Heart left ventricle (tissue), 16 donors: Measurements from ENCODE around the gene DGKE. TPM values are rescaled to one million over a fixed set of nuclear protein-coding genes. Genes with fewer than 3 reads are reported as not detected.

ENCODE experiments used
- ATAC-seq, 4 donors: fragments of 200-7000 bp; cut with Tn5 transposase; one replicate each; pipeline ENCODE4 v1.9.1; 2020 to 2022; ENCODE audit warnings: moderate library complexity in 4 of 4, mild to moderate bottlenecking in 3 of 4, moderate number of reproducible peaks in 1 of 4
- DNase-seq, 5 donors: peaks; one replicate each; pipeline ENCODE4 v3.0.0-alpha.2; 2020
- H3K27ac ChIP-seq, 12 donors: fragments of 200-600 bp; sonication (generic) in 4 of 12; one replicate each; pipeline versions ENCODE4 v1.5.0 to v1.8.0; 2016 to 2022; ENCODE audit warnings: mild to moderate bottlenecking in 2 of 12
- H3K27me3 ChIP-seq, 9 donors: fragments of 200-600 bp; sonication (generic) in 2 of 9; one replicate each; pipeline versions ENCODE4 v1.5.1 to v1.8.0; 2016 to 2022; ENCODE audit warnings: mild to moderate bottlenecking in 3 of 9
- H3K36me3 ChIP-seq, 9 donors: fragments of 200-600 bp; sonication (generic) in 2 of 9; one replicate each; pipeline versions ENCODE4 v1.5.0 to v1.8.0; 2018 to 2022; ENCODE audit warnings: mild to moderate bottlenecking in 2 of 9
- H3K4me1 ChIP-seq, 12 donors: fragments of 200-600 bp; sonication (generic) in 4 of 12; one replicate each; pipeline versions ENCODE4 v1.5.0 to v1.8.0; 2016 to 2022; ENCODE audit warnings: mild to moderate bottlenecking in 3 of 12
- H3K4me3 ChIP-seq, 12 donors: fragments of 200-600 bp; sonication (generic) in 4 of 12; one replicate each; pipeline versions ENCODE4 v1.5.0 to v1.8.0; 2017 to 2022; ENCODE audit warnings: mild to moderate bottlenecking in 9 of 12, moderate library complexity in 4 of 12
- H3K9me3 ChIP-seq, 12 donors: fragments of 200-600 bp; sonication (generic) in 4 of 12; one replicate each; pipeline versions ENCODE4 v1.5.0 to v1.8.0; 2016 to 2022; ENCODE audit warnings: mild to moderate bottlenecking in 1 of 12
- POLR2A ChIP-seq, 2 donors: fragments of 450-650 bp; IDR thresholded peaks; one replicate each; pipeline ENCODE4 v1.6.1; 2017; ENCODE audit warnings: antibody characterized with exemption in 2 of 2, mild to moderate bottlenecking in 2 of 2, moderate library complexity in 2 of 2
- WGBS, 4 donors: extraction: QIAGEN DNeasy Blood & Tissue Kit in 2 of 4; methylation state at CpG; one replicate each; pipeline versions ENCODE4 v1.1.5 to v1.1.7; 2013 to 2018; 5-methylcytosine and 5-hydroxymethylcytosine counted together
- intact Hi-C, 10 donors: fragments of 100-400 bp; cut with DNase I; formaldehyde crosslinking; loops; one replicate each; pipeline versions ENCODE4 v1.11.1 to v1.14.2; 2022
- polyA plus RNA-seq, 2 donors: library from polyadenylated mRNA; stranded (reverse); fragments of 200-250 nt; gene quantifications; one replicate each; pipeline ENCODE4 v1.2.3, GENCODE V29; 2013
- total RNA-seq, 9 donors: library from RNA; depleted of rRNA in 2 of 9; stranded (reverse); fragments of >200 nt in 2 of 9; fragmentation: NEBNext Ultra II Directional in 3 of 9; extraction: Animal tissue kit (Norgen Biotek cat#: 25700) in 3 of 9; gene quantifications; one replicate each; pipeline versions ENCODE4 v1.1.0 to v1.2.4, GENCODE V29; 2016 to 2023
- TF ChIP-seq, protein P1 (sequence below), 12 donors: fragments of 200-600 bp; sonication (generic) in 4 of 12; IDR thresholded peaks; one replicate each; pipeline versions ENCODE4 v1.5.0 to v1.8.0; 2018 to 2022; ENCODE audit warnings: antibody characterized with exemption in 12 of 12, mild to moderate bottlenecking in 5 of 12
- donor health status: ischemic (EF 13 %, LVEDD 7.1; RV severe dilation, severe dysfunction).
- donor health status: healthy with polysubstance abuse.
- donor health status: DM: no; HTN: yes; CAD: no.
- donor health status: DM: no; HTN: no; CAD: no.
- donor health status: ischemic (EF 25% LVEDD 6.9; RV normal size, moderate dysfunction).
- donor health status: ischemic (EF 25% LVEDD 5.7; RV mildly dilated, moderate dysfunction).
- donor health status: healthy.
- donor health status: DM: yes; HTN: yes; CAD: no.
- donor health status: ischemic (EF 35%, LVEDD 5.7; RV mildly dilated, moderate dysfunction).
- donor health status: nonischemic (EF 11% LVEDD 7.7; RV severe dilation, severe dysfunction).
- donor health status: DM: yes; HTN: yes; CAD: no.
- donor health status: PGD.
- donor health status: ischemic (EF 29% LVEDD 5.4; RV normal size, mild dysfunction).
- donor health status: nonischemic (EF 23%, LVEDD 6.1; RV moderate dilation, normal function).

The DGKE gene
- total and polyA plus RNA-seq, 11 donors, result 0.96 to 4.1 (median 2.8) TPM

DNA sequence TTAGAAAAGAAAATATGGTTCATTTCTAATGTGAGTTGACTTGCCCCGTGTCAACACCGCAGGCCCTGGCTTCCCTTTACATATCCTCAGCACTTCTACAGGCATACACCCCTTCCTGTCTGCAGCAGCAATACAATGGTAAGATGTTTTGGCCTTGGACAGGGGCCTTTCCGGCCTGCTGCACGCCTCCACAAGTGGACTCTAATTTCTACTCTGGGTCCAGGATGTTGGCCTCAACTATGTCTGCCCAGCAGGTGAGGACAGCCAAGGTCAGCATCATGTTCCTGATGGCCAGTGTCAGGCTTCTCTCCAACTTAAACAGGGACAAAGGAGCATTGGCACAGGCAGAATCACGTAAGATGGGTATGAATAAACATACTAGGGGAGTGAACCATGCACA, 11.2 kb upstream of the DGKE start:
- ATAC-seq (peak; percentile 56 to 94 (median 70)), DNase-seq (peak in 4 of 5 donors; percentile 31 to 46 (median 41))
- 50 to 67% (median 59%) methylated on average over 5 of the region's 5 CpGs for WGBS, 4 donors
- intact Hi-C loops, result loop anchor here in 1 of 10 donors (5.0 kb wide), 1 partner anchor 115 kb away; no protein-coding TSS in a partner anchor
- no peaks in the 10 kb centered on the region for H3K27me3 ChIP-seq
- peak overlapping the region in 9 of 12 donors; percentile 6 to 60 (median 50) for H3K27ac ChIP-seq
- peaks cover 0 to 7% (median 0%) of the 10 kb centered on the region in 9 donors for H3K36me3 ChIP-seq
- TF ChIP-seq POLR2A (IDR thresholded peaks at IDR 0.05), result no peak
- TF ChIP-seq, protein P1, sequence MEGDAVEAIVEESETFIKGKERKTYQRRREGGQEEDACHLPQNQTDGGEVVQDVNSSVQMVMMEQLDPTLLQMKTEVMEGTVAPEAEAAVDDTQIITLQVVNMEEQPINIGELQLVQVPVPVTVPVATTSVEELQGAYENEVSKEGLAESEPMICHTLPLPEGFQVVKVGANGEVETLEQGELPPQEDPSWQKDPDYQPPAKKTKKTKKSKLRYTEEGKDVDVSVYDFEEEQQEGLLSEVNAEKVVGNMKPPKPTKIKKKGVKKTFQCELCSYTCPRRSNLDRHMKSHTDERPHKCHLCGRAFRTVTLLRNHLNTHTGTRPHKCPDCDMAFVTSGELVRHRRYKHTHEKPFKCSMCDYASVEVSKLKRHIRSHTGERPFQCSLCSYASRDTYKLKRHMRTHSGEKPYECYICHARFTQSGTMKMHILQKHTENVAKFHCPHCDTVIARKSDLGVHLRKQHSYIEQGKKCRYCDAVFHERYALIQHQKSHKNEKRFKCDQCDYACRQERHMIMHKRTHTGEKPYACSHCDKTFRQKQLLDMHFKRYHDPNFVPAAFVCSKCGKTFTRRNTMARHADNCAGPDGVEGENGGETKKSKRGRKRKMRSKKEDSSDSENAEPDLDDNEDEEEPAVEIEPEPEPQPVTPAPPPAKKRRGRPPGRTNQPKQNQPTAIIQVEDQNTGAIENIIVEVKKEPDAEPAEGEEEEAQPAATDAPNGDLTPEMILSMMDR (IDR thresholded peaks at IDR 0.05), result no peak
- no peaks in the 10 kb centered on the region for H3K9me3 ChIP-seq
- peaks cover 0 to 25% (median 7%) of the 10 kb centered on the region in 12 donors for H3K4me1 ChIP-seq
- H3K4me3 ChIP-seq, result no peak overlapping the region

DNA sequence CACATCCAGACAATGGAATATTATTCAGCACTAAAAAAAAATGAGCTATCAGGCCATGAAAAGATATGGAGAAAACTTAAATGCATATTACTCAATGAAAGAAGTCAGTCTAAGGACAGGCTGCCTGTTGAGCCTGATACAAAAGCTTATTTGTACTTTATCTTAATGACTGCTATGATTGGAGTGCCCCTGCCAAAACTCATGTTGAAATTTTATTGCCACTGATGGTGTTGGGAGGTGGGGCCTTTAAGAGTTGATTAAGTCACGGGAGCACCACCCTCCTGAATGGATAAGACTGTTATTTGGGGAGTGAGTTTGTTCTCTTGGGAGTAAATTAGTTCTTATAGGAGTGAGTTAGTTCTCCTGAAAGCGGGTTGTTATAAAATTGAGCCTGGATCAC, 10.1 kb upstream of the DGKE start:
- ATAC-seq, result no peak
- Histone ChIP-seq H3K36me3 (peaks cover 0 to 7% (median 0%) of the 10 kb centered on the region in 9 donors), H3K4me1 (peaks cover 0 to 25% (median 7%) of the 10 kb centered on the region in 12 donors), H3K27me3 (no peaks in the 10 kb centered on the region), H3K4me3 (no peak overlapping the region), H3K27ac (peak overlapping the region in 1 of 12 donors; percentile 1), H3K9me3 (no peaks in the 10 kb centered on the region)
- intact Hi-C loops, result loop anchor here in 1 of 10 donors (5.0 kb wide), 1 partner anchor 113 kb away; no protein-coding TSS in a partner anchor
- WGBS, 4 donors, result 78 to 88% (median 85%) methylated on average over 2 of the region's 2 CpGs
- TF ChIP-seq, protein P1 (IDR thresholded peaks at IDR 0.05), result no peak
- TF ChIP-seq POLR2A (IDR thresholded peaks at IDR 0.05), result no peak
- no peak for DNase-seq

DNA sequence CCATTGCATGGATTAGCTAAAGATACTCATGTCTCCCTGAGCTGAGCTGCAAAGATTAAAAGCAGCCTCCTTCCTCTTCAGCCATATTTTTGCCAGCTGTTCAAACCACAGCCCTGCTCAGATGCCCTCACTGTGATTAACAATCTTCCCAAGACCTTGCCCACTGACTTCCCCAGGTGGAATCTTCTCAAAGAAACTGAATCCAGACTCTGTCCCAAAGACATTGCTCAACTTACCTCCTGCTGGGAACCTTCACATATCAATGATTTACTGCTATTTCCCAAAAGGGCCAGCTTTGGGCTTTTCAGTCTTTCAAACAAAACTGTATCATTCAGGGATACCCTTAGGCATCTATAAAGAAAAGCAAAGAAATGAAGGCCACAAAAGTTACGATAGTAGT, 9.4 kb upstream of the DGKE start:
- ATAC-seq, result no peak
- DNase-seq, result no peak
- no peak overlapping the region for H3K4me3 ChIP-seq
- no peaks in the 10 kb centered on the region for H3K27me3 ChIP-seq
- no peaks in the 10 kb centered on the region for H3K9me3 ChIP-seq
- H3K27ac ChIP-seq, result no peak overlapping the region
- peaks cover 0 to 14% (median 0%) of the 10 kb centered on the region in 9 donors for H3K36me3 ChIP-seq
- TF ChIP-seq POLR2A (IDR thresholded peaks at IDR 0.05), result no peak
- TF ChIP-seq, protein P1 (IDR thresholded peaks at IDR 0.05), result no peak
- 98 to 100% (median 99%) methylated on average over 1 of the region's 1 CpG for WGBS, 4 donors
- H3K4me1 ChIP-seq, result peaks cover 0 to 24% (median 6%) of the 10 kb centered on the region in 12 donors
- intact Hi-C loops, result loop anchor here in 1 of 10 donors (5.0 kb wide), 1 partner anchor 113 kb away; no protein-coding TSS in a partner anchor

DNA sequence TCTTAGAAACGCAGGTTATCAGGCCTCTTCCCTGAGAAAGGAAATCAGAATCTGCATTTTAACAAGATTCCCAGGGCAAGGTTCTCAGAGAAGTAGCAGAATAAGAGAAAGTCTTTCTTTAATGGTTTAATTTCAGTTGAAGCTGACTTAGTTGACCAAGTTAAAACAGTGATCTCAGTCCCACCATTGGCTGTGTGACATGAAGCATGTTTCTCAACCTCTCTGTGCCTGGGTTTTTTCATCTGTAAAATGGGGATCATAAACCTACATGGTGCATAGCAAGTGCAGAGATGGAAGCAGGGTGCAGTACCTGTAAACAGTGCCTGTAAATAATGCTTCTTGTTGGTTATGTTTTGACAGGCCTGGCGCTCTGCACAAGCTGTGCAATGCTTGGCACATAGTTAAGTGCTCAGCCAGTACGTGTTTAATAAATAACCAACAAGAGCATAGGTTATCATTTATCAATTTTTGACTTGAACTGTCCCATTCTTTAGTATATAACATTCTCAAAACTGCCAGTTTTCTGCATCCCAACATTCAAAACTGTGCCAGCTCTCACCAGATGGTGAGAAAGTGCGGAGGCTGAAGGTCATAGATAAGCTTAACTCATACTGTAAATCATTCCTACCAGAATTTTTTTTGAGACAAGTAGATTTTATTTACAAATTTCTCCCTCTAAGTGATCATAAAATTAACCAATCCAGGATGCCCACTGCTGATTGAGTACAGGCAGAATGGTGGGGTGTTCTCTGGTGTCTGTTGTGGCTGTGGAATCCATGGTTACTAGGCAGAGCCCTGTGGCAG, 7.1 kb upstream of the DGKE start:
- H3K36me3 ChIP-seq, result peaks cover 0 to 15% (median 0%) of the 10 kb centered on the region in 9 donors
- H3K9me3 ChIP-seq, result no peaks in the 10 kb centered on the region
- DNase-seq (no peak), ATAC-seq (no peak)
- no peak overlapping the region for H3K4me3 ChIP-seq
- peaks cover 0 to 14% (median 5%) of the 10 kb centered on the region in 12 donors for H3K4me1 ChIP-seq
- no peak overlapping the region for H3K27ac ChIP-seq
- 92 to 96% (median 94%) methylated on average over 4 of the region's 4 CpGs for WGBS, 4 donors
- H3K27me3 ChIP-seq, result no peaks in the 10 kb centered on the region
- intact Hi-C loops, result no loop called here
- TF ChIP-seq POLR2A (IDR thresholded peaks at IDR 0.05), result no peak
- TF ChIP-seq, protein P1 (IDR thresholded peaks at IDR 0.05), result no peak
